ENCODE results near the gene HPCAL1. TPM values are rescaled to one million over a fixed set of nuclear protein-coding genes. Genes with fewer than 3 reads are reported as not detected.

The HPCAL1 gene
- total RNA-seq, 2 donors from 2014 or later, result 43.9 to 52.0 TPM

- peaks cover 8% of the 10 kb centered on the region for H3K27me3 Mint-ChIP-seq (ENCODE audit: low read depth)
- no peak overlapping the region for H3K4me3 Mint-ChIP-seq
- H3K9me3 Mint-ChIP-seq, result no peaks in the 10 kb centered on the region
- no peak overlapping the region for H3K27ac Mint-ChIP-seq
- DNase-seq, result no peak
- H3K4me1 Mint-ChIP-seq (ENCODE audit: low read depth), result peaks cover 11% of the 10 kb centered on the region
- ATAC-seq (replicated peaks in 1 of 2), result no peak
- no peaks in the 10 kb centered on the region for H3K36me3 Mint-ChIP-seq (ENCODE audit: insufficient read depth in 2 of 2)
Observed at GRCh38 chr2:10476723-10477442, 174.2 kb downstream of the HPCAL1 start.

Other genes starting within 250 kb of the HPCAL1 start
- gene CYS1, start 222.5 kb upstream of the HPCAL1 start, total RNA-seq, result under 1 TPM; 0.46 to 0.81 TPM
- 100 to 1,000 TPM; 222 to 233 TPM for gene RRM2, start 180.2 kb upstream of the HPCAL1 start, total RNA-seq
- 10 to 100 TPM; 72.0 to 73.5 TPM for gene ODC1, start 145.4 kb downstream of the HPCAL1 start, total RNA-seq

Data from activated T-cell treated with anti-CD3 and anti-CD28 coated beads, Interleukin-2, amount 50 U/mL, for 72 hours (primary cell).